GM21825 (cell line): ENCODE results near the gene SPATA16.
"Not testable (repeated sequence)": the region's sequence is repeated elsewhere in the genome, so short reads cannot be mapped to it uniquely, and the experiment has no call there.

Experiments used
- ATAC-seq: cut with Tn5 transposase; IDR thresholded peaks from one replicate; pipeline ENCODE4 v1.9.1; 2021; ENCODE audit warnings: mild to moderate bottlenecking, moderate library complexity; ENCODE audit not compliant: unreplicated experiment

SPATA16 gene

GRCh38 chr3:173064631-173065030 lies 76.4 kb downstream of the SPATA16 start:
- ATAC-seq, result no peak

- ATAC-seq, result no peak
Observed at GRCh38 chr3:173058229-173058628, 82.8 kb downstream of the SPATA16 start.

DNA sequence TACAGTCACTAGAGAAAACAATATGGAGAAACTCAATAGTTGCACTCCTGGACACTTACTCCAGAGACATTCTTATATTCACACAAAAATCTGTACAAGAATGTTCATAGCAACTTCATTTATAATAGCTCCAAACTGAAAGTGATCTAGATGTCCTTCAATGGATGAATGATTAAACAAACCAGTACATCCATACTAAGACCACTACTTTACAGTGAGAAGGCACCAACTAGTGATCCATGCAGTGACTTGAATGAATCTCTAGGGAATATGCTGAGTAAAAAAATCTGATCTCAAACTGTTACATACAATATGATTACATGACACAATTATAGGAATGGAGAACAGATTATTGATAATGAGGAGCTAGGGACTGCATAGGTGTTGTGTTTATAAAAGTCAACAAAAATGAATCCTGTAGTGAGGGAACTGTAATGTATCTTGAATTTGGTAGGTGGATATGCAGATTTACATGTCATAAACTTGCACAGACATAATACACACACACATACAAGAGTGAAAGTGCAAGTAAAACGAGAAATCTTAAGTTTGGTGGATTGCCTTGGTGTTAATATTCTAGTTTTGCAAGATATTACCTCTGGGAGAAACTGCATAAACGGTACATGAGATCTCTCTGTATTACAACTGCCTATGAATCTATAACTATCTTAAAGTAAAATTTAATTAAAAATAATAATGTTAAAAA lies 85.7 kb downstream of the SPATA16 start:
- no peak for ATAC-seq

GRCh38 chr3:173049360-173049759 lies 91.7 kb downstream of the SPATA16 start:
- ATAC-seq, result no peak

- no peak for ATAC-seq
Observed at GRCh38 chr3:173045770-173046382, 95.2 kb downstream of the SPATA16 start.

- no peak for ATAC-seq
Observed at GRCh38 chr3:173044998-173045397, 96.0 kb downstream of the SPATA16 start.

DNA sequence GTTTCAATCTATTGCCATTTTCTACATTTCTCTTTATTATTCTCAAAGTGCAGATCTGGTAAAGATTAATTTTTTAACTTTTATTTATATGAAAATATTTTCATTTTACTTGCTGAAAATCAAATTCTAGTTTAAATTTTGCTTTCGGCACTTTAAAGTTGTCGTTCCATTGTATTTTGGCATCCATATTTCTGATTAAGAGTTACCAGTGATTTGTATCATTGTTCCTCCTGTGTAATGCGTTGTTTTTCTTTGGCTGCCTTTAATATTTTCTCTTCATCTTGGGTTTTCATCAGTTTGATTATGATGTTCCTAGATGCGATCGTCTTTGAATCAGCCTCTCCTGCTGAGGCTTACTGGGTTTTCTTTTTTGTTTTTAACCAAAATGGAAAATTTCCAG lies 97.3 kb downstream of the SPATA16 start:
- no peak for ATAC-seq

- ATAC-seq, result no peak
Observed at GRCh38 chr3:173038484-173038871, 102.6 kb downstream of the SPATA16 start.

DNA sequence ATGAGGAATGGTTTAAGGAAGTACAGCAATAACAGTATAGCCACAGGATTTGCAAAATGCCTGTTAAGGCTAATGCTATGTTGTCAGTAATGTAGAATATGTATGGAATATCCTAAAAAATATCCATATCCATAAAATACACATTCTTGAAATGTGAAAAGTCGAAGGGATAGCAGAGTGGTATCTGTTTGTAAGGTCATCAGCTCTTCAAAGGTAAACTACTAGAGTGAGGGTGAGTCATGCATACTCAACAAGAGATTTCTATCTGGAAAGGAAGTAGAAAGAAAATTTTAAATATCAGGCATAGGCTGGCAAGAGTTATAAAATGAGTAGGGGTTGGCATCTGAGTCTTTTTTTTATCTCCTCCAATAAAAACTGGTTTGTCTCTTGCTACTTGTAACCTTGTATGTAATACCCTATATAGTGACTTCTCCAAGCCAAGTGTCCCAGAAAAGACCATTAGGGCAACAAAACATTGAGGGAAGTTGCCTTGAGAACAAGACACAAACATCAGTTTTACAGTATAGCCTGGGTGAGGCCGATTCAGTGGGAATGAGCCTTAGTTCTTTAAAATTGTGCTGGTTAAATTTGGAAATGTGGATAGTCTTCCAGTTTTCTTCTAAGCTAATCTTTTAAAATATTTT lies 103.1 kb downstream of the SPATA16 start:
- ATAC-seq, result no peak

- ATAC-seq, result no peak
Observed at GRCh38 chr3:173030273-173030672, 110.8 kb downstream of the SPATA16 start.

GRCh38 chr3:173028351-173028750 lies 112.7 kb downstream of the SPATA16 start:
- ATAC-seq, result no peak

DNA sequence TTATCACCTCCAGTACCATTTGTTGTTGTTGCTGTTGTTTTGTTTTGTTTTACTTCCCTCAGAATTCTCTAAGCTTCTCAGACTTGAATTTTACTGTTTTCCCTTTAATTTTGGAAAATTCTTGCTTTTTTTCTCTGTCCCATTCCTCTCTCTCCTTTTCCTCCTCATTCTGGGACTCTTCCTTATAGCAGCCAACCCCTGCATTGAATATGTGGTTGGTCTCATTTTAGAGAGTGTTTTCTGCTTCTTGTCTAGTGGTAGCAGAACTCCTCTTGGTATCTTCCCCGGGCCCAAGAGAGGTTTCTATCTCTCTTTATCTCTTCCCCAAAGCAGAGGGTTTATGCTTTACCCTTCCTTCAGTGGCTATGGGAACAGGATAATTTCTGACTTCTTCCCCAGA lies 113.6 kb downstream of the SPATA16 start:
- ATAC-seq, result no peak

DNA sequence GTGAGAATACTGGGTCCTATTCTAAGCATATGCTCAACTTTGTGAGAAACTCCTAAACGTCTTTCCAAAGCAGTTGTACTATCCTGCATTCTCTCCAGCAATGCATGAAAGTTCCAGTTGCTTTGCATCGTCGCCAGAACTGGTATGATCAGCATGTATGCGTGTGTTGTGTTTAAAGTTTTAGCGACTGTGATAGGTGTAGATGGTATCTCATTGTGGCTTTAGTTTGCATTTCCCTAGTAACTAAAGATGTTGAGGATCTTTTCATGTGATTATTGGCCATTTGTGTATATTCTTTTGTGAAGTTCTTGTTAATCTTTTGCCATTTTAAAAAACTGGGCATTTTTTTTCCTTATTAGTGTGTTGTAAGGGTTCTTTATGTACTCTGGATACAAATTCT lies 115.1 kb downstream of the SPATA16 start:
- no peak for ATAC-seq

- no peak for ATAC-seq
Observed at GRCh38 chr3:173021547-173022185, 119.4 kb downstream of the SPATA16 start.

- ATAC-seq, result not testable (repeated sequence)
Observed at GRCh38 chr3:173020128-173020527, 120.9 kb downstream of the SPATA16 start.

DNA sequence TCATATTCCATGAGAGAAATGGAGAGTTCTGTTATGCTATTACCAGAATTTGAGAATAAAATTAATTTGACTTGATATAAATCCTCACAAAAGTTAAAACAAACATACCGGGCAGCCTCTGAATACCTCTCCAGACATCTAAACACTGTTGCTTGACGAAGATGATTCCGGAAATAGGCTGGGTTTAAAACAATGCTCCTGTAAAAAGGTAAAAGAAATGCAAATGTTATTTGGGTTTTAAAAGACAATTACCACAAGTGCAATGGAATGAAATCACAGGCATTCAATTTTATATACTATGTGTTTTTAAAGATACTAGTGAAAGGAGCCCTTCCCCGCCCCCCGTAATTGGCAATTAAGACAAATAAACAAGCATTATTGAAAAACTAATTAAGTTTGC lies 121.7 kb downstream of the SPATA16 start:
- no peak for ATAC-seq

- ATAC-seq, result no peak
Observed at GRCh38 chr3:173018758-173019157, 122.3 kb downstream of the SPATA16 start.

- no peak for ATAC-seq
Observed at GRCh38 chr3:173013219-173013832, 127.7 kb downstream of the SPATA16 start.

DNA sequence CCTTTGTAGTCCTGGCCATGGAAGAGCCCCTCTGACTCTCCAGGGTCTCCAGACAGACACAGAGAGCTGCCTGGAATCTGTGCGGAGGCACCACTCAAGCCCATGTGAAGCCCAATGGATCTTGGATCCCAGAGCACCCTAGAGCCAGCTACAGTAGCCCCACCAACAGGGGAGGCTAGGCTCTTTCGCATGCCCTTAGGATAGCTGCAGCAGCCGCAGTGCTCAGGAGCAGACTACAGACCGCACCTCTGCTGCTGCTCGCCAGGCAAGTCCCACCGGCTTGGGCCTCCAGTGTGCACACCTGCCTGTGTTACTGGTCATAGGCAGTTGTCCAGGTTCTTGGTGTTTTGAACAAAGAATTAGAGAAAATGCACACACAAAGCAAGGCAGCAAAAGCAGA lies 131.6 kb downstream of the SPATA16 start:
- no peak for ATAC-seq

GRCh38 chr3:173008978-173009377 lies 132.1 kb downstream of the SPATA16 start:
- no peak for ATAC-seq

GRCh38 chr3:173007079-173007723 lies 133.8 kb downstream of the SPATA16 start:
- ATAC-seq, result no peak
